DMS153 treated with DMSO at 0.1 percent for 48 hours (cell line): ENCODE data around the gene APP.
"Not testable (repeated sequence)": the region's sequence is repeated elsewhere in the genome, so short reads cannot be mapped to it uniquely, and the experiment has no call there.

Source experiments
- DNase-seq: peaks from one replicate; lab custom pipeline; 2025; ENCODE audit not compliant: unreplicated experiment; lab: John Stamatoyannopoulos, UW

Gene APP

GRCh38 chr21:26100573-26100972 lies 70.0 kb downstream of the APP start:
- no peak for DNase-seq

GRCh38 chr21:26099610-26100219 lies 70.9 kb downstream of the APP start:
- no peak for DNase-seq

GRCh38 chr21:26098772-26099397 lies 71.7 kb downstream of the APP start:
- DNase-seq: no peak

GRCh38 chr21:26097475-26097874 lies 73.1 kb downstream of the APP start:
- no peak for DNase-seq

- no peak for DNase-seq
Measured at GRCh38 chr21:26096494-26097371, 73.8 kb downstream of the APP start.

- DNase-seq: no peak
Measured at GRCh38 chr21:26095131-26095530, 75.4 kb downstream of the APP start.

GRCh38 chr21:26093122-26093521 lies 77.4 kb downstream of the APP start:
- DNase-seq: no peak

- no peak for DNase-seq
Measured at GRCh38 chr21:26091480-26092018, 79.0 kb downstream of the APP start.

GRCh38 chr21:26089730-26090129 lies 80.8 kb downstream of the APP start:
- no peak for DNase-seq

- no peak for DNase-seq
Measured at GRCh38 chr21:26087223-26087918, 83.2 kb downstream of the APP start.

- DNase-seq: no peak
Measured at GRCh38 chr21:26085882-26086281, 84.7 kb downstream of the APP start.

- no peak for DNase-seq
Measured at GRCh38 chr21:26085127-26085526, 85.4 kb downstream of the APP start.

- DNase-seq: no peak
Measured at GRCh38 chr21:26082549-26082948, 88.0 kb downstream of the APP start.

- not testable (repeated sequence) for DNase-seq
Measured at GRCh38 chr21:26081175-26081760, 89.3 kb downstream of the APP start.

GRCh38 chr21:26080211-26080610 lies 90.4 kb downstream of the APP start:
- DNase-seq: no peak

GRCh38 chr21:26079366-26079765 lies 91.2 kb downstream of the APP start:
- DNase-seq: no peak

GRCh38 chr21:26077521-26077920 lies 93.0 kb downstream of the APP start:
- no peak for DNase-seq

GRCh38 chr21:26072666-26073615 lies 97.6 kb downstream of the APP start:
- no peak for DNase-seq

GRCh38 chr21:26070822-26071425 lies 99.6 kb downstream of the APP start:
- no peak for DNase-seq
